ENCODE data around the gene KRTAP9-1. TPM values are rescaled to one million over a fixed set of nuclear protein-coding genes. Genes with fewer than 3 reads are reported as not detected.

Gene KRTAP9-1
- total and polyA plus RNA-seq, 2 donors (not counting 3 experiments of a cell fraction or from before 2014, with no cell fraction given), result not detected

GRCh38 chr17:41223821-41224220 lies 34.1 kb downstream of the KRTAP9-1 start:
- H3K27ac ChIP-seq (ENCODE audit: insufficient read depth, low read depth, low read length), result no peak overlapping the region
- intact Hi-C loops (cut with micrococcal nuclease) (no loop called here), dilution Hi-C loops (cut with MboI; ENCODE audit: extremely low pct_ligation_motif_present, low sequenced_read_pairs) (no loop called here)
- H3K27me3 ChIP-seq (ENCODE audit: control insufficient read depth in 2 of 2, insufficient read depth in 2 of 2, low read length in 2 of 2), result no peaks in the 10 kb centered on the region
- no peak overlapping the region for H3K4me2 ChIP-seq (ENCODE audit: insufficient read depth, low read length)
- no peak overlapping the region for H3K4me3 ChIP-seq (replicated peaks in 1 of 3; ENCODE audit: insufficient read depth in 1 of 3, low read depth in 1 of 3, low read length in 3 of 3)
- CTCF ChIA-PET, result no interaction called here
- no peak overlapping the region for H2AFZ ChIP-seq (ENCODE audit: low read depth, low read length)
- no peak overlapping the region for H3K9ac ChIP-seq (replicated peaks; ENCODE audit: extremely low read depth, insufficient read depth, low read length)
- FAIRE-seq (no peak), DNase-seq (ENCODE audit: low read depth, low spot score) (no peak)
- H3K9me1 ChIP-seq (replicated peaks; ENCODE audit: control insufficient read depth, extremely low read depth, insufficient read depth, low read length), result no peaks in the 10 kb centered on the region
- BruUV-seq (replicated peaks), result no TSS peak
- TF ChIP-seq CTCF (IDR thresholded peaks at IDR 0.05; ENCODE audit: extremely low read depth in 1 of 2, insufficient read depth in 1 of 2, low read depth in 1 of 2, low read length in 2 of 2) (no peak), FOS (IDR thresholded peaks at IDR 0.05; ENCODE audit: borderline replicate concordance, insufficient read depth, low read length) (no peak), GATA2 (IDR thresholded peaks at IDR 0.05; ENCODE audit: insufficient read depth, insufficient read length, low read depth, low read length) (no peak), JUN (IDR thresholded peaks at IDR 0.05; ENCODE audit: borderline replicate concordance, insufficient read depth, insufficient read length, low read depth) (no peak), MYC (IDR thresholded peaks at IDR 0.05; ENCODE audit: low read depth, low read length) (no peak), POLR2AphosphoS5 (IDR thresholded peaks at IDR 0.05; ENCODE audit: insufficient read depth, low read depth, low read length) (no peak), EZH2 (IDR thresholded peaks at IDR 0.05; ENCODE audit: borderline replicate concordance, low read depth, low read length, severe bottlenecking) (no peak), POLR2A (IDR thresholded peaks at IDR 0.05; ENCODE audit: low read depth, low read length) (no peak), MAX (IDR thresholded peaks at IDR 0.05; ENCODE audit: insufficient read depth, insufficient read length) (no peak)
- H3K36me3 ChIP-seq (ENCODE audit: control insufficient read depth in 2 of 2, extremely low read depth in 1 of 2, insufficient read depth in 2 of 2, low read length in 2 of 2), result no peaks in the 10 kb centered on the region
- POLR2A ChIA-PET, result no interaction called here
- H4K20me1 ChIP-seq (replicated peaks; ENCODE audit: control insufficient read depth, extremely low read depth, insufficient read depth, low read length), result no peaks in the 10 kb centered on the region
- H3K4me1 ChIP-seq (ENCODE audit: control insufficient read depth, extremely low read depth, insufficient read depth, low read length), result no peaks in the 10 kb centered on the region
- no peaks in the 10 kb centered on the region for H3K79me2 ChIP-seq (ENCODE audit: control insufficient read depth, insufficient read depth, low read length)
- no peaks in the 10 kb centered on the region for H3K9me3 ChIP-seq (replicated peaks; ENCODE audit: control insufficient read depth, insufficient read depth, low read length)

Measured in endothelial cell of umbilical vein (primary cell).